ENCODE data around the gene ICAM5. TPM values are rescaled to one million over a fixed set of nuclear protein-coding genes. Genes with fewer than 3 reads are reported as not detected.

The ICAM5 gene
- total and polyA plus RNA-seq, 9 of the 15 experiments (the other 6 are each of a cell fraction or from before 2014, with no cell fraction given) = 0.10 to 114 (median 13.7) TPM

GRCh38 chr19:10333758-10334587, 44.2 kb downstream of the ICAM5 start (continued):
- peak; percentile 13; the same call in 1 of the 2 replicates for TF ChIP-seq PHF8 (IDR thresholded peaks at IDR 0.05; ENCODE audit: borderline replicate concordance, low read length)
- TF ChIP-seq KDM5B (IDR thresholded peaks at IDR 0.05; ENCODE audit: insufficient replicate concordance, low read depth, low read length) = peak; percentile 39
- 0 out of 2 replicates have a peak, but pooled peaks have one; percentile 65 for TF ChIP-seq ATF6 (CRISPR knock-in tag; IDR thresholded peaks at IDR 0.05)
- TF ChIP-seq SIN3A (IDR thresholded peaks at IDR 0.05; ENCODE audit: borderline replicate concordance in 2 of 2, control insufficient read depth in 1 of 2, low read depth in 2 of 2, low read length in 2 of 2) = 0 out of 4 replicates have a peak, but pooled peaks have one; percentile 13 to 31
- TF ChIP-seq HMGXB4 (CRISPR knock-in tag; IDR thresholded peaks at IDR 0.05) = peak; percentile 57; the same call in 1 of the 2 replicates
- TF ChIP-seq HDAC3 (IDR thresholded peaks at IDR 0.05; ENCODE audit: borderline replicate concordance, partially characterized antibody) = peak; percentile 14
- TF ChIP-seq ZFP36 (IDR thresholded peaks at IDR 0.05; ENCODE audit: low read depth, low read length, partially characterized antibody) = no peak
- TF ChIP-seq MAX (CRISPR knock-in tag; IDR thresholded peaks at IDR 0.05) = no peak
- peak; percentile 5 for TF ChIP-seq PRDM10 (IDR thresholded peaks at IDR 0.05; ENCODE audit: partially characterized antibody)
- TF ChIP-seq DPF2 (IDR thresholded peaks at IDR 0.05) = peak; percentile 20; the same call in 1 of the 2 replicates
- peak; percentile 64 for TF ChIP-seq NFIC (IDR thresholded peaks at IDR 0.05)
- TF ChIP-seq NONO (IDR thresholded peaks at IDR 0.05; ENCODE audit: low read depth in 2 of 2, low read length in 1 of 2) = peak in 1 of 2 experiments; percentile 30; a peak in 1 of 4 replicates
- 0 out of 2 replicates have a peak, but pooled peaks have one; percentile 2 for TF ChIP-seq MXI1 (IDR thresholded peaks at IDR 0.05; ENCODE audit: low read depth, low read length)
- TF ChIP-seq CREB1 (IDR thresholded peaks at IDR 0.05) = peak; percentile 25; the same call in 1 of the 2 replicates
- TF ChIP-seq CREB1 (CRISPR knock-in tag; IDR thresholded peaks at IDR 0.05) = no peak
- no peak for TF ChIP-seq TOE1 (IDR thresholded peaks at IDR 0.05; ENCODE audit: borderline replicate concordance)
- 0 out of 2 replicates have a peak, but pooled peaks have one; percentile 61 for TF ChIP-seq TOE1 (CRISPR knock-in tag; IDR thresholded peaks at IDR 0.05; ENCODE audit: borderline replicate concordance, low read depth)
- TF ChIP-seq PML (IDR thresholded peaks at IDR 0.05; ENCODE audit: low read length) = 0 out of 2 replicates have a peak, but pooled peaks have one; percentile 40

Measured in K562 (cell line).